ENCODE data around the gene NME9. TPM values are rescaled to one million over a fixed set of nuclear protein-coding genes. Genes with fewer than 3 reads are reported as not detected.

The NME9 gene
- total RNA-seq, 1 donor from 2014 or later: not detected

DNA sequence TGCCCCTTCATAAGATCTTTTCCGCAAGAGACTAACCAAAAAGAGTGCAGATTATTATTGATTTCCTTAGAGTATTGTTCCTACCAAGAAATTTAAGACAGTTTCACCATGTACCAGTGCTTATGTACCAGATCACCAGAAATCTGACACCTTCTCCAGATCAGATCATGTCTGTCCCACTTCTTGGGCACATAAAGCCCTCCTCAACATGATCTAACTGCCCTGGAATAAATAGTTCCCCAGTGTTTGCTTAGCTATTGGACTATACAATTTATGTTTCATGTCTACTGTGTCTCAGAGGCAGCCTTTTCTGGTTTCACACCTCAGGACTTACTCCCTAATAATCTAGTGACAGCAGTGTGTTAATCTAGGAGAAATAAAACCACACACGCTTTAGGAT is 46.8 kb downstream of the NME9 start:
- no peak for DNase-seq (ENCODE audit: low read depth in 2 of 2)

DNA sequence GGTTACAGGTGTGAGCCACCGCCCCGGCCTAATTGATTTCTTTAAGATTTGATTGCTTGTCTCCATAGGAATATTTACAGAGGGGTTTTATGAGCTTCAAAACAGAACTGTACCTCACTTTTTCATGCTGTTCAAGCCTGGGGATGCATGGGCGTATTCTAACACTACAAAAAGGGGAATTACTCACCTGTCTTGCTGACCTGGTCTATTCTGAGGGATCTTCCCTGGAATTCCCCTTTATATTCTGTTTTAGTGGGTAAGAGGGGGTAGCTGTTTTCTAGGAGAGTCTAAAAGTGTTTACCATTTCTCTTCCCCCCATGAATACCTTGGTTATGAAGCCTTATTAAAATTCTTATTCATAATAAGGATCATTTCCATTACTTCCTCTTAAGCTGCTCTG is 48.1 kb downstream of the NME9 start:
- no peak for DNase-seq (ENCODE audit: low read depth in 2 of 2)

- DNase-seq (ENCODE audit: low read depth in 2 of 2): no peak
Measured at GRCh38 chr3:138271189-138271794, 58.4 kb downstream of the NME9 start.

- no peak for DNase-seq (ENCODE audit: low read depth in 2 of 2)
Measured at GRCh38 chr3:138270245-138270644, 59.4 kb downstream of the NME9 start.

DNA sequence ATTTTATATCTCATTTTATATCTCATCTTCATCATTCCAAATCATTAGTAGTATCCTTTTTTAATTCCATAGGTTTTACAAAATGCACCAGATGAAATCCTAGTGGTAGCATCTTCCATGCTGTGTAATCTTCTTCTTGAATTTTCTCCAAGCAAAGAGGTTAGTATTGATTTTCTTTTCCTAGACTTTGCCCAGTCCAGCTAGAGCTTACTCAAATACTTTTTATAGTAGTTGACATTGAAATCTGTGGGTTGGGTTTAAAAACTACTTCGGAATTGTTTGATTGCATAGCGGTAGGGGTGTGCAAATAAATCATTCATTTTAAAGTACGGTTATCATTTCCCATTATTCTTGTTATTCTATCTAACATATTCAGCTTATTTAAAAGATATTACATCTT is 62.6 kb downstream of the NME9 start:
- no peak for DNase-seq (ENCODE audit: low read depth in 2 of 2)

GRCh38 chr3:138265745-138266144 is 63.9 kb downstream of the NME9 start:
- DNase-seq (ENCODE audit: low read depth in 2 of 2): no peak

DNA sequence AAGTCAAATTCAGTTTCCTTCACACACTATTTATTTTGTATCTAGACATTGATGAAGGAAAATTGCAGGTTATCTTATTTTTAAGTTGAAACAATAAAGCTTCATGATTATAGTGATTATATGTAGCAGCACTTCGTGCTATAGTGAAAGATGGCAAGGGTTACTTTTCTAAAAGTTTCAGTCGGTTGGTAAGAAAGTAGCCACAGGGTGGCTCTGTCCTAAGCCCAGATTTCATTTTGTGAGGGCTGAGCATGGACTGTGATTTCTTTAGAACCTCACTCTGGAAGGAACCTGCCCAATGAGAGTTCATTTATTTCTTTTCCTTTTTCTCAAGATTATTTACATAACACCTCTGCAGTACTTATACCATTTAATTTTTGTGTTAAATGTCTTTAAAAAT is 66.5 kb downstream of the NME9 start:
- no peak for DNase-seq (ENCODE audit: low read depth in 2 of 2)

GRCh38 chr3:138260611-138261010 is 69.0 kb downstream of the NME9 start:
- DNase-seq (ENCODE audit: low read depth in 2 of 2): no peak

- DNase-seq (ENCODE audit: low read depth in 2 of 2): no peak
Measured at GRCh38 chr3:138259126-138259525, 70.5 kb downstream of the NME9 start.

- no peak for DNase-seq (ENCODE audit: low read depth in 2 of 2)
Measured at GRCh38 chr3:138257986-138258385, 71.7 kb downstream of the NME9 start.

DNA sequence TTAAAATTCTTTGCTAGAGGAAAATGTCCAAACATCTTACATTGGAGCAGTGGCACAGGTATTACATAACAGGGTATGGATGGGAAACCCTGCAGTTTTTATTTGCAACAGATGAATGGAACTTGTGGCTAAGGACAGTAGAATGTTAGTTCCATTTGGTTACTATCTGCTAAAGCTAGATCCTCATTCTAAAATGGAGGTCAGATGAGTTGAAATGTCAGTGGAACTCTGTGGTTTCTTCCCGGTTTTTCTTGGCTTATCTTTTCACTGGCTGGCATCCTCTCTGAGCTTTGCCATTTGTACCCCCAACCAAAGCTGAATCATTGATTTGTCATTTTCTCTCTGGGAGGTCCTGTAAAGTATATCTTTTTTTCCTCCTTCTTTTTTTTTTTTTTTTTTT is 73.6 kb downstream of the NME9 start:
- no peak for DNase-seq (ENCODE audit: low read depth in 2 of 2)

DNA sequence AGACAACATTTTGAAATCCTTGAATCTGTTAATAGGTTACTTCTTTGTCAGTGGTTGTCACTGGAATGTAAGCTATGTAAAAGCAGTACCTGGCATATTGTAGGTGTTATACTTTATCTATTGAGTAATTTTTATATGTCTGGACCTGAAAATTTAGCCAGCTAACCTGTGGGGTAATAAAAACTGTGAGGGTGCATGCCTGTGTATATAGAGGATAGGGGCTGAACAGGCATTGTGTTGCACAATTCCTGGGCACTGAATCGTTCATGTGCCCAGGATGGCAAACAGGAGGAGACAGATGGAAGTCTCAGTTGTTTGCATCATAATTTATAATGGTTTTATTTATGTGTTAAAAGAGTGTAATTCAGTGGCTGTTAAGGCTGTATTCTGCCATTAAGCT is 75.4 kb downstream of the NME9 start:
- no peak for DNase-seq (ENCODE audit: low read depth in 2 of 2)

DNA sequence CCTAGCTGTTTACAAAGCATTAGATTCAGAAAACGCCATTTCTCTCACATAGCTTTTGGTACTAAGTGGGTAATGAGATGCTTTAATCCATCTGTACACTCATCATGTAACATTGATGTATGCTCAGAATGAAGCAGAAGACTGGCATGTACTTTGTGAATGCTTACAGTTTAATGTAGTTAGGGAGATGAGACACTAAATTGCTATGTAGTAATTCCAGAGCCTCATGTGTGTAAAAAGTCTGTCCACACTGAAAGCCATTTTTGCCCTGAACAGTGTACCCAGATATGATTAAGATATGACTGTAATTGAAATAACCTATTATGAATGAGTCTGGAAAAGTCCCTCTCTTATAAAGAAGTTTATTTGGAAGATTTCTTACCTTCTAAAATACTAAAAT is 76.0 kb downstream of the NME9 start:
- DNase-seq (ENCODE audit: low read depth in 2 of 2): no peak

Other genes starting within 250 kb of the NME9 start
- 1.1 and 1.7 TPM in 2 replicates for gene DZIP1L, start 214.2 kb downstream of the NME9 start, total RNA-seq
- gene A4GNT, start 197.5 kb downstream of the NME9 start, total RNA-seq: not detected in 2 replicates
- gene DBR1, start 154.9 kb downstream of the NME9 start, total RNA-seq: 12.9 and 13.5 TPM in 2 replicates
- 41.1 and 51.2 TPM in 2 replicates for gene ARMC8, start 142.6 kb downstream of the NME9 start, total RNA-seq
- gene MRAS, start 18.7 kb upstream of the NME9 start, total RNA-seq: 9.4 and 11.4 TPM in 2 replicates
- gene ESYT3, start 104.8 kb upstream of the NME9 start, total RNA-seq: under 0.01 TPM in 1 of 2 replicates, not detected in the other

Data from dermis microvascular lymphatic vessel endothelial cell (primary cell).